Measurements from ENCODE around the gene HLA-A.
"Not testable (repeated sequence)": the region's sequence is repeated elsewhere in the genome, so short reads cannot be mapped to it uniquely, and the experiment has no call there.

Gene HLA-A

DNA sequence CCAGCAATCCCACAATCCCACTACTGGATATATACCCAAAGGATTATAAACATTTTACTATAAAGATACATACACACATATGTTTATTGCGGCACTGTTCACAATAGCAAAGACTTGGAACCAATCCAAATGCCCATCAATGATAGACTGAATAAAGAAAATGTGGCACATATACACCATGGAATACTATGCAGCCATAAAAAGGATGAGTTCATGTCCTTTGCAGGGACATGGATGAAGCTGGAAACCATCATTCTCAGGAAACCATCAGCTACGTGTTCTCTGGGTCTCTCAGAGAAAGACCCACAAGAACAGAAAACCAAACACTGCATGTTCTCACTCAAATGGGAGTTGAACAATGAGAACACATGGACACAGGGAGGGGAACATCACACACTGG lies 21.4 kb downstream of the HLA-A start:
- DNase-seq = not testable (repeated sequence)

DNA sequence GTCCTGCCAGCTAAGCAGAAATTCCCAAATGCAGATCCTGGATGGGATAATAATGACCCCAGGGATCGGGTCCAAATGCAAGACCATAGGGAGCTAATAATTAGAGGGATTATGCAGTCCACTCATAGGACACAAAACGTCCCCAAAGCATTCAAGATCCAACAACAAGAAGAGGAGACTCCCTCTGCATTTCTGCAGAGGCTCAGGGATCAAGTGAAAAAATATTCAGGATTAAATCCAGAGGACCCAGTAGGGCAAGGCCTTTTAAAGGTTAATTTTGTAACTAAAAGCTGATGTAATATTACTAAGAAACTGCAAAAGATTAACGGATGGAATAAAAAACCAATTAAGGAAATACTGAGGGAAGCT lies 22.2 kb downstream of the HLA-A start:
- DNase-seq = no peak

- peak; percentile 95 for DNase-seq
Observed at GRCh38 chr6:29964887-29965562, 22.7 kb downstream of the HLA-A start.

DNA sequence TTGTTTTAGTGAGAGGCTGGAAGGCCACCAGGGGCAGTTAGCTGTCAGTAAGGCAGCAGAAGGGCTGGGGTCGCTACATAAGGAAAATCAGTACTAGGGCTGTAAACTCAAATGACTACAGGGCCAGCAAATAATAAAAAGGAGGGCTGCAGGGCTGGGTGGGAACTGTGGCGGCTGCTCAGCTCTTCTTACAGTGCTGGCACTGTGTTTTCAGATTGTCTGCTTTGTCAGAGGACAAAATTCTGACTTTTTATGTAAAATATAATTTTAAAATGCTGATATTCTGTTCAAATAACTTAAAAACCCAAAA lies 23.2 kb downstream of the HLA-A start:
- no peak for DNase-seq

GRCh38 chr6:29965873-29966601 lies 23.7 kb downstream of the HLA-A start:
- peak; percentile 84 for DNase-seq

DNA sequence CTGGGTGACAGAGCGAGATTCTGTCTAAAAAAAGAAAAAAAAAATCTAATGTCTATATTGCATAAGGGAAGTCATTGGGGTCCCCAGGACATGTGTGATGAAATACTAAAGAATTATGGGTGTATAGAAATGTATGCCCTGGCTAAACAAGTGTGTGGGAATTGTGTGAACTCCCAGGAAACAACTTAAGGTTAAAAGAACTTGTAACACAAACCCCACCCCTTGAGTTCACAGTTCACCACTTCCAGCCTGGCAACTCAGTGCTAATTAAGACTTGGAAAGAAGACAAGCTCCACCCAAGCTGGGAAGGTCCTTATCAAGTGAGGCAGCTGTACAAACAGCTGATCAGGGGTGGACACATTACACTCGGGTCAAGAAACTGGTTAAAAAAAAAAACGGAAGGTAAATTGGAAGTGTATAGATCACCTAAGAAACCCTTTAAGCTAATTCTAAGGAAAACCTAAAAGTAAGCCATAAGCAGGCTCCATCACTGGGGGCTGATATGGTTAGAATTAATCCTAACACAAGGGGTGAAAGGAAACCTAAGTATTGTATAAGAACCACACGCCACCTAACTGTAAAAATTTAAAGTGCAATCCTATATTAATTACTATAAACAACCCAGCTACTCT lies 25.2 kb downstream of the HLA-A start:
- no peak for DNase-seq

GRCh38 chr6:29968130-29968529 lies 25.8 kb downstream of the HLA-A start:
- no peak for DNase-seq

DNA sequence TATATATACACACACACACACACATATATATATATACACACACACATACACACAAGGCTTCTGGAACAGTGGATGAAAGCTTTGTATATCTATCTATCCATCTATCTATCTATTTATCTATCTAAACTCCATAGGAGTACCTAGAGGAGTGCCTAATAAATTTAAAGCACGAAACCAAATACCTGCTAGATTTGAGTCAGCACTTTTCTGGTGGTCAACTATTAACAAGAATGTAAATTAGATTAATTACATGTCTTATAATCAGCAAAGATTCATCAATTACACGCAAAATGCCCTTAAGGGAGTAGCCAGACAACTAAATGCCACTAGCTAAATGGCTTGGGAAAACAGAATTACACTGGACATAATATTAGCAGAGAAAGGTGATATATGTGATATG lies 26.6 kb downstream of the HLA-A start:
- DNase-seq = no peak

- no peak for DNase-seq
Observed at GRCh38 chr6:29970711-29971110, 28.4 kb downstream of the HLA-A start.

DNA sequence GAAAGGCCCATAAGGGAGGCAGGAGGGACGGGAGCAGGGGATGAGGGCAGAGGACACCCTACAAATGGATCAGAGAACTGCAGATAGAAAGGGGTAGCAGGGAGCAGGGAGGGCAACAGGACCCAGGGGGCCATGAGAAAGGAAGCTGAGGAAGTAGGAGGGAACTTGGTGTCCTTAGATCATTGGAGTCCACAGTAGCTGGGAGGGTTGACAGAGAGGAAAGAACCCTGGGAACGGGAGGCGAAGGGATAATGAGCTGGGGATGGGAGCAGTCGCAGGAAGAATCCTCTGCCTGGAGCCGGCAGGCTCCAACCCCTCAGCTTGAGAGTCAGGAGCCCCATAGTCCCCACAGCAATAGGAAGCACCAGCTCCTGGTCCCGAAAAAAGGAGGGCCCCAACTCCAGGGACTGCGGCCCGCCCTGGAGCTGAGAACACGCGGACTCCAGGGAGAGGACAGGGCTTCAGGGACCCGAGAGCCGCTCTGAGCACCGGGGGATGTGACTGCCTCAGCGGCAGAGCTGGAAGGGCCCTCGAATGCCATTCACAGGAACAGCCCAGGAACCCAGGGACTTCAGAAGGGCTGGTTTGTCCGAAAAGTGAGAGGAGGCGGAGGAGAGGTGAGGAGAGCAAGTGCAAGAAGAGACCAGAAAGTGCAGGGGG lies 32.7 kb downstream of the HLA-A start:
- no peak for DNase-seq

GRCh38 chr6:29975561-29975907 lies 33.2 kb downstream of the HLA-A start:
- no peak for DNase-seq

- no peak for DNase-seq
Observed at GRCh38 chr6:29976253-29976587, 33.9 kb downstream of the HLA-A start.

DNA sequence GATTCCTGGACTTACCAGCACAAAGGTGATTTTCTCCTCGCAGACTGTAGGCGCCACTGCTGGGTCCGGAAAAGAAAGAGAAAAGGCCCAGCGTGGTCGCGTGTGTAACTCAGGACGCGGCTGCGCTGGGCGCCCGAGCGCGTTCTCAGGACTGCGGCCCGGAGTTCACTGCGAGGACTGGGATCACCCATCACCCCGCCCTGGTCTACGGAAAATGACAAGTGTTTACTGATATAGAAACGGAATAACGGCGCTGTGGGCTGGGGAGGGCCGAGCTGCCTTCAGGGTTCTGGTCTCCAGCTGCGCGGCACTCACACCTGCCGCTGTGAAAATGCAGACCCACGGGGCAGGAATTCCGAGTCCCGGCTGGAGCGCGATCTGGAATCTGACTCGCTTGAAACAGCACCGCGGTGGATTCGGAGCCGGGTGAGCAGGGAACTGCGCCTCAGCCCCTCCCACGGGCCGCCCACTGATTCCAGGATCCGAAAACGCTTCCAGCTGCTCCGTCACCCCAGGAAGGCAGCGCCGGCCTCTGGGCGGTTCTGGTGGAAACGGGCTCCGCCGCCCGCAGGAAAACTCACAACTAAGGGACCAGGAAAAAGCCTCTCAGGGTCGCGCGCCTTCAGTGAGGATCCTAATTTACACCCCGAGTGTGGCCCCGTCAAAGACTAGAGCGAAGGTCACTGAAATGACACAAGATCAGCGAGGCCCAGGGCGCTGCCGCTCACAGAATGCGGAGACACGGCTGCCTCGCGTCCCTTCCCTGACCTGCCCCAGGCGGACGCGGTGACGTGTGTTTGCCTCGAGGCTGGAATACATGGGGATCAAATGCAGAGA lies 34.5 kb downstream of the HLA-A start:
- peak; percentile 67 for DNase-seq

DNA sequence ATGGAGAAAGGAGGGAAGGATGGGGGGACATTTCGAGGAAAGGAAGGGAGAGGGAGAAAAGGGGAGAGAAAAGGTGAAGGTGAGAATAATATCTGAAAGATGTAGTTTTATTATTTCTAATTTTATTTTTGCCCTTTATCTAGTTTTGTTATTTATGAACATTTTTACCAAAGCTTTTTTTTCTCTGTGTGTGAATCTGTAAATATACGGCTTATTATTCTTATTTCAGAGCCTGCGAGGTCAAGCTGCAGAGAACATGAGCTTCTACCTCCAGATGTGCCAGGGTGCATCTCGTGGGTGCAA lies 35.0 kb downstream of the HLA-A start:
- DNase-seq = no peak

- not testable (repeated sequence) for DNase-seq
Observed at GRCh38 chr6:29980013-29980412, 37.7 kb downstream of the HLA-A start.

DNA sequence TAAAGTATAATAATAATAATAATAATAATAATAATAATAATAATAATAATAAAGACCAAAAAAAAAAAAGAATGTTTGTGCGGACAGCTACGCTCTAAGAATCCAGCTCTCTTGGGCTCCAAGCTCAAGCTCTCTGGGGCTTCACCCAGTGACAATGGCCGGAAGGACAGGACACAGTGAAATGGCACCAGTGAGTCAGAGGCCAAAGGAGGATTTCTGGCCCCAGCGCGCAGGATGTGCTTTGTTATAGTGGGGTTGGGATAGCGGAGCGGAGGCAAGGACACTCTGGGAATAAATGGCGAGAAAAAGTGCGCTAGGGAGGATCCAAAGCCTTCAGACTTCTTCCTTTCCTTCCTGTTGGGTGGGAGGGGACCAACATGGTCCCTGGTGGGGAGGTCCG lies 38.2 kb downstream of the HLA-A start:
- no peak for DNase-seq

DNA sequence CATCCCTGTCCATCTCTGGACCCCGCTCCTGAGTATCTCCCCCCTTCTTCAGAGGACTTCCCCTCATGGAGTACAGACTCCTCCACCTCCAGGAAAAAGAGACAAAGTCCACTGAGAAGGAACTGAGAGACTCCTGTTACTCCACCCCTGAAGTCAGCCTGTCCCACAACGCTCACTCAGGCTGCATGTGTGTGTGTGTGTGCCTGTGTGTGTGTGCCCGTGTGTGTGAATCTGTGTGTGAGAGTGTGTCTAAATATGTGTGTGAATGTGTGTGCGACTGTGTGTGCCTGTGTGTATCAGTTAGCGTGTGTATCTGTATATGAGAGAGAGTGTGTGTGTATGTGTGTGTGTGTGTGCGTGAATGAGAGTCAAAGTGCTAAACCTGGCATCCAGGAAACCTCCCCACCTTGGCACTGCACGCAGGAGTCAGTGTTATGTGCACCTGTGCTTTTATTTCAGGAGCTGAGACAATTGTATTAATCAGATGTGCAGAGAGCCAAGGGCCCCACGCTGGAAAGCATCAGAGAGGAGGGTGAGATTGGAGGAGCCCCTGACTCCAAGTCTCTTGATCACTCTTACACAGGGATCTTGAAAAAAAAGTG lies 39.0 kb downstream of the HLA-A start:
- no peak for DNase-seq

DNA sequence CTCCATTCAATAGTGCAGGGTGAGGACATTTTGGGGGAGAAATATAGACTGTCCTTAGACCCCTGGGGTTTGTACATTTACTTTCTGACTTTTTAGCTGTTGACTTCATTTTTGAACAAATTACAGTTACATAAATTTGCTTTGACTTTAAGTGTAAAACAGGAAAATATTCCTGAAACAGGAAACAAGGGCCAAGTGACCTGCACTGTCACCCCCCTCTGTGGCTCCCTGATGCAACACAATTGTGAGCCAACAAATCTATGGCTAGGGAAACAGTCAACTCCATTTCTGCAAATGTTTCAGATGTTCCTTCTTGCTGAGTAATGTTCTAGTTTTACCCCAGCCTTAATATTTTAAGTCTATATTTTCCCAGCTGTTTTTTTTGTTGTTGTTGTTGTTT lies 39.8 kb downstream of the HLA-A start:
- no peak for DNase-seq

DNA sequence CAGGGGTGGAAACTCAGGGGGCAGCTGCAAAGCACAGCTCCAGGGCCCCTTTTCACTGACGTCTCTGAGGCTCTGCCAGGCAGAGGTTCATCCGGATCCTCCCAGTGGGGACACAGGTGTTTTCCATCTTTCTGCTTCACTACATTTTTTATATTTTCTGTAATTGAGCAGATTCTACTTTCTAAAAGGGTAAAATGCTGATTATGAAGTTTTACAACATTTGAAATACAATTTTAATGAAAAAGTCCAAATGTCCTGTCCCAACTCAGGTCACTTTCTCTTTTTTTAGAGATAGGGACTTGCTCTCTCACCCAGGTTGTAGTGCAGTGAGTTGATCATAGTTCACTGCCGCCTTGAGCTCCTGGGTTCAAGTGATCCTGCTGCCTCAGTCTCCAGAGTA lies 41.9 kb downstream of the HLA-A start:
- no peak for DNase-seq

- no peak for DNase-seq
Observed at GRCh38 chr6:29984992-29985391, 42.7 kb downstream of the HLA-A start.

- DNase-seq = no peak
Observed at GRCh38 chr6:29986179-29986781, 43.9 kb downstream of the HLA-A start.

- DNase-seq = no peak
Observed at GRCh38 chr6:29989211-29989610, 46.9 kb downstream of the HLA-A start.

- no peak for DNase-seq
Observed at GRCh38 chr6:29990931-29991330, 48.6 kb downstream of the HLA-A start.
